ENCODE measurements around the gene FAM111B.
A peak's percentile ranks its signal among the peaks of the same experiment; 100 is the strongest.

Gene FAM111B

GRCh38 chr11:59171508-59172322, 64.7 kb downstream of the FAM111B start, which contains the start of gene DTX4 (continued):
- TF ChIP-seq ZNF311 (tag by site-specific recombination; IDR thresholded peaks at IDR 0.05; ENCODE audit: borderline replicate concordance) (no peak), ZBTB20 (tag by site-specific recombination; IDR thresholded peaks at IDR 0.05) (peak; percentile 75), ZNF121 (tag by site-specific recombination; IDR thresholded peaks at IDR 0.05) (0 out of 2 replicates have a peak, but pooled peaks have one; percentile 8), ZNF529 (tag by site-specific recombination; IDR thresholded peaks at IDR 0.05; ENCODE audit: insufficient replicate concordance) (no peak), ZBTB26 (tag by site-specific recombination; optimal IDR thresholded peaks at IDR 0.05) (peak; percentile 93), ZFP37 (tag by site-specific recombination; IDR thresholded peaks at IDR 0.05) (0 out of 2 replicates have a peak, but pooled peaks have one; percentile 50), ZNF776 (tag by site-specific recombination; IDR thresholded peaks at IDR 0.05; ENCODE audit: borderline replicate concordance) (no peak), ZNF426 (tag by site-specific recombination; IDR thresholded peaks at IDR 0.05) (no peak), ZXDB (tag by site-specific recombination; IDR thresholded peaks at IDR 0.05) (peak; percentile 71; the same call in 1 of the 2 replicates), ZNF391 (tag by site-specific recombination; IDR thresholded peaks at IDR 0.05; ENCODE audit: borderline replicate concordance, low read depth) (peak; percentile 39; the same call in 1 of the 2 replicates), ZNF670 (tag by site-specific recombination; IDR thresholded peaks at IDR 0.05; ENCODE audit: low read depth) (no peak), ZSCAN23 (tag by site-specific recombination; IDR thresholded peaks at IDR 0.05) (0 out of 2 replicates have a peak, but pooled peaks have one; percentile 56), ZSCAN30 (tag by site-specific recombination; IDR thresholded peaks at IDR 0.05) (peak; percentile 68), ZNF214 (tag by site-specific recombination; IDR thresholded peaks at IDR 0.05; ENCODE audit: borderline replicate concordance) (no peak), ZNF37A (tag by site-specific recombination; IDR thresholded peaks at IDR 0.05) (no peak), ZNF26 (tag by site-specific recombination; IDR thresholded peaks at IDR 0.05) (no peak), ZNF155 (tag by site-specific recombination; IDR thresholded peaks at IDR 0.05) (no peak), ZNF658 (tag by site-specific recombination; IDR thresholded peaks at IDR 0.05) (no peak), ZNF10 (tag by site-specific recombination; IDR thresholded peaks at IDR 0.05) (no peak), ZNF664 (tag by site-specific recombination; IDR thresholded peaks at IDR 0.05) (no peak), ZEB2 (tag by site-specific recombination; IDR thresholded peaks at IDR 0.05) (peak; percentile 69), ZNF16 (tag by site-specific recombination; IDR thresholded peaks at IDR 0.05; ENCODE audit: low read depth) (no peak), ZNF132 (tag by site-specific recombination; IDR thresholded peaks at IDR 0.05; ENCODE audit: borderline replicate concordance) (no peak), ZFP3 (tag by site-specific recombination; IDR thresholded peaks at IDR 0.05; ENCODE audit: low read depth) (no peak), ZNF175 (tag by site-specific recombination; IDR thresholded peaks at IDR 0.05) (no peak), ZNF398 (tag by site-specific recombination; IDR thresholded peaks at IDR 0.05) (peak; percentile 94), OSR2 (tag by site-specific recombination; IDR thresholded peaks at IDR 0.05) (no peak), SP2 (tag by site-specific recombination; IDR thresholded peaks at IDR 0.05) (peak; percentile 53), OVOL3 (tag by site-specific recombination; IDR thresholded peaks at IDR 0.05) (no peak), SP7 (tag by site-specific recombination; IDR thresholded peaks at IDR 0.05) (peak; percentile 76), ZBTB8A (tag by site-specific recombination; IDR thresholded peaks at IDR 0.05) (peak; percentile 57; the same call in 1 of the 2 replicates)
- TF ChIP-seq, protein P1, sequence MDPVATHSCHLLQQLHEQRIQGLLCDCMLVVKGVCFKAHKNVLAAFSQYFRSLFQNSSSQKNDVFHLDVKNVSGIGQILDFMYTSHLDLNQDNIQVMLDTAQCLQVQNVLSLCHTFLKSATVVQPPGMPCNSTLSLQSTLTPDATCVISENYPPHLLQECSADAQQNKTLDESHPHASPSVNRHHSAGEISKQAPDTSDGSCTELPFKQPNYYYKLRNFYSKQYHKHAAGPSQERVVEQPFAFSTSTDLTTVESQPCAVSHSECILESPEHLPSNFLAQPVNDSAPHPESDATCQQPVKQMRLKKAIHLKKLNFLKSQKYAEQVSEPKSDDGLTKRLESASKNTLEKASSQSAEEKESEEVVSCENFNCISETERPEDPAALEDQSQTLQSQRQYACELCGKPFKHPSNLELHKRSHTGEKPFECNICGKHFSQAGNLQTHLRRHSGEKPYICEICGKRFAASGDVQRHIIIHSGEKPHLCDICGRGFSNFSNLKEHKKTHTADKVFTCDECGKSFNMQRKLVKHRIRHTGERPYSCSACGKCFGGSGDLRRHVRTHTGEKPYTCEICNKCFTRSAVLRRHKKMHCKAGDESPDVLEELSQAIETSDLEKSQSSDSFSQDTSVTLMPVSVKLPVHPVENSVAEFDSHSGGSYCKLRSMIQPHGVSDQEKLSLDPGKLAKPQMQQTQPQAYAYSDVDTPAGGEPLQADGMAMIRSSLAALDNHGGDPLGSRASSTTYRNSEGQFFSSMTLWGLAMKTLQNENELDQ (tag by site-specific recombination; IDR thresholded peaks at IDR 0.05; ENCODE audit: low read depth), result no peak
- TF ChIP-seq, protein P2, sequence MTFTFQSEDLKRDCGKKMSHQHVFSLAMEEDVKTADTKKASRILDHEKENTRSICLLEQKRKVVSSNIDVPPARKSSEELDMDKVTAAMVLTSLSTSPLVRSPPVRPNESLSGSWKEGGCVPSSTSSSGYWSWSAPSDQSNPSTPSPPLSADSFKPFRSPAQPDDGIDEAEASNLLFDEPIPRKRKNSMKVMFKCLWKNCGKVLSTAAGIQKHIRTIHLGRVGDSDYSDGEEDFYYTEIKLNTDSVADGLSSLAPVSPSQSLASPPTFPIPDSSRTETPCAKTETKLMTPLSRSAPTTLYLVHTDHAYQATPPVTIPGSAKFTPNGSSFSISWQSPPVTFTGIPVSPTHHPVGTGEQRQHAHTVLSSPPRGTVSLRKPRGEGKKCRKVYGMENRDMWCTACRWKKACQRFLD (tag by site-specific recombination; IDR thresholded peaks at IDR 0.05), result no peak

All from HEK293 (cell line).